Measurements from ENCODE around the gene RAPGEF1. TPM values are rescaled to one million over a fixed set of nuclear protein-coding genes. Genes with fewer than 3 reads are reported as not detected.

The RAPGEF1 gene
- total and polyA plus RNA-seq, 9 of the 15 experiments (the other 6 are each of a cell fraction or from before 2014, with no cell fraction given) = 0.06 to 44.1 (median 19.9) TPM

GRCh38 chr9:131612851-131613250, 127.0 kb downstream of the RAPGEF1 start (continued):
- TF ChIP-seq JUNB (CRISPR knock-in tag; conservative IDR thresholded peaks at IDR 0.05) (no peak), ZKSCAN8 (CRISPR knock-in tag; IDR thresholded peaks at IDR 0.05) (no peak)

GRCh38 chr9:131611586-131612315, 128.1 kb downstream of the RAPGEF1 start:
- 83% methylated on average over 11 of the region's 11 CpGs for WGBS (ENCODE audit: insufficient coverage, low coverage, missing lambda C conversion rate)
- Histone ChIP-seq H3K4me2 (ENCODE audit: insufficient read depth, low read length) (no peak overlapping the region), H3K79me2 (ENCODE audit: control insufficient read depth, insufficient read depth, low read length) (no peaks in the 10 kb centered on the region), H4K20me1 (replicated peaks; ENCODE audit: control insufficient read depth, insufficient read depth, low read length) (0 out of 2 replicates have a peak, but pooled peaks cover 2% of the 10 kb centered on the region), H2AFZ (ENCODE audit: low read depth, low read length) (no peak overlapping the region), H3K27ac (ENCODE audit: extremely low read depth, low read depth, low read length) (no peak overlapping the region), H3K9me3 (replicated peaks; ENCODE audit: control insufficient read depth, insufficient read depth, low read depth, low read length) (no peaks in the 10 kb centered on the region), H3K4me1 (replicated peaks in 1 of 2; ENCODE audit: control insufficient read depth in 2 of 2, insufficient read depth in 2 of 2, low read length in 2 of 2) (peaks cover 0 to 4% of the 10 kb centered on the region in 2 experiments; a peak in 1 of 5 replicates), H3K4me3 (no peak overlapping the region), H3K36me3 (ENCODE audit: control insufficient read depth, insufficient read depth, low read length) (peaks cover 9% of the 10 kb centered on the region; the same call in 1 of the 3 replicates), H3K9me1 (ENCODE audit: control insufficient read depth, insufficient read depth, low read length) (no peaks in the 10 kb centered on the region), H3K9ac (ENCODE audit: insufficient read depth in 1 of 2, low read depth in 2 of 2, low read length in 2 of 2) (no peak overlapping the region), H3K27me3 (ENCODE audit: control insufficient read depth in 2 of 2, insufficient read depth in 2 of 2, low read length in 2 of 2) (no peaks in the 10 kb centered on the region)
- DNase-seq (ENCODE audit: extremely low read depth in 1 of 4, low spot score in 3 of 4) (no peak), ATAC-seq (no peak), FAIRE-seq (no peak)
- in situ Hi-C loops (cut with MboI) (no loop called here), intact Hi-C loops (cut with micrococcal nuclease) (no loop called here)
- CTCF ChIA-PET (ENCODE audit: low intra/inter-chr PET ratio) = no interaction called here
- POLR2A ChIA-PET = interaction anchor here (1.5 kb wide), 1 partner anchor 9 kb away, joined by 4 read pairs; no protein-coding TSS in a partner anchor
- no TSS peak for BruUV-seq (replicated peaks)
- TF ChIP-seq, protein P1, sequence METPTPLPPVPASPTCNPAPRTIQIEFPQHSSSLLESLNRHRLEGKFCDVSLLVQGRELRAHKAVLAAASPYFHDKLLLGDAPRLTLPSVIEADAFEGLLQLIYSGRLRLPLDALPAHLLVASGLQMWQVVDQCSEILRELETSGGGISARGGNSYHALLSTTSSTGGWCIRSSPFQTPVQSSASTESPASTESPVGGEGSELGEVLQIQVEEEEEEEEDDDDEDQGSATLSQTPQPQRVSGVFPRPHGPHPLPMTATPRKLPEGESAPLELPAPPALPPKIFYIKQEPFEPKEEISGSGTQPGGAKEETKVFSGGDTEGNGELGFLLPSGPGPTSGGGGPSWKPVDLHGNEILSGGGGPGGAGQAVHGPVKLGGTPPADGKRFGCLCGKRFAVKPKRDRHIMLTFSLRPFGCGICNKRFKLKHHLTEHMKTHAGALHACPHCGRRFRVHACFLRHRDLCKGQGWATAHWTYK (CRISPR knock-in tag; IDR thresholded peaks at IDR 0.05) = no peak
- TF ChIP-seq ZNF668 (CRISPR knock-in tag; IDR thresholded peaks at IDR 0.05) (no peak), NR0B1 (IDR thresholded peaks at IDR 0.05; ENCODE audit: partially characterized antibody) (no peak), SP2 (IDR thresholded peaks at IDR 0.05; ENCODE audit: extremely low read depth, low read depth, low read length, poor library complexity, severe bottlenecking) (no peak), MTA2 (IDR thresholded peaks at IDR 0.05; ENCODE audit: low read depth) (no peak), ZNF263 (CRISPR knock-in tag; IDR thresholded peaks at IDR 0.05; ENCODE audit: borderline replicate concordance) (no peak), CREBBP (IDR thresholded peaks at IDR 0.05; ENCODE audit: low read depth, low read length) (no peak), ZBTB2 (IDR thresholded peaks at IDR 0.05) (no peak), ZNF253 (CRISPR knock-in tag; conservative IDR thresholded peaks at IDR 0.05) (no peak), ZNF274 (IDR thresholded peaks at IDR 0.05; ENCODE audit: borderline replicate concordance, low read depth, low read length) (no peak)
